K562 (cell line): ENCODE data around the gene CTNS. TPM values are rescaled to one million over a fixed set of nuclear protein-coding genes. Genes with fewer than 3 reads are reported as not detected.
A peak's percentile ranks its signal among the peaks of the same experiment; 100 is the strongest.

ENCODE experiments used
- ATAC-seq: fragments of 200-7000 bp; cut with Tn5 transposase; 3 replicates; pipeline ENCODE4 v1.9.1; 2020; ENCODE audit warnings: moderate library complexity
- BruUV-seq: library from RNA; stranded (reverse); fragments of 400-500 nt; replicated peaks from 2 replicates; lab custom pipeline; 2021; lab: Mats Ljungman, UMichigan
- CTCF ChIA-PET: fragments of 300-600 bp; formaldehyde crosslinking; extraction: SDS; loops from one replicate; lab custom pipeline; 2021; ENCODE audit warnings: low intra/inter-chr PET ratio; lab: Yijun Ruan, JAX
- POLR2A ChIA-PET: fragments of 300-600, 350-650 bp; sonication (Branson Sonifier 250); formaldehyde crosslinking; extraction: SDS; loops from one replicate; lab custom pipeline; 2021; ENCODE audit warnings: antibody characterized with exemption, inconsistent platforms; lab: Yijun Ruan, JAX
- DNase-seq, 4 experiments: peaks; one replicate each; pipeline versions ENCODE4 v3.0.0 to v3.0.0-alpha.2; 2011 to 2018; ENCODE audit warnings: low spot score in 3 of 4, mixed read lengths in 3 of 4; ENCODE audit errors: extremely low read depth in 1 of 4
- FAIRE-seq: peaks from 2 replicates; lab custom pipeline; 2011; peaks lifted over from hg19 to GRCh38; lab: Jason Lieb, UNC
- H2AFZ ChIP-seq: 2 replicates; pipeline ENCODE4 v1.6.0; 2011; ENCODE audit warnings: low read depth, low read length, control low read depth, inconsistent platforms
- H3K27ac ChIP-seq: fragments of 200-600 bp; 3 replicates; pipeline ENCODE4 v1.8.0; 2011; ENCODE audit warnings: low read depth, mild to moderate bottlenecking, control low read depth, inconsistent platforms, low read length, moderate library complexity, mixed read lengths; ENCODE audit errors: extremely low read depth
- H3K27me3 ChIP-seq, 2 experiments: fragments of 300-600 bp in 1 of 2; 2 replicates in 1 of 2; 3 replicates in 1 of 2; pipeline versions ENCODE4 v1.6.0 to v1.8.0; 2011; ENCODE audit warnings: inconsistent platforms in 2 of 2, low read length in 2 of 2, mild to moderate bottlenecking in 1 of 2, mixed read lengths in 1 of 2, moderate library complexity in 1 of 2; ENCODE audit not compliant: control insufficient read depth in 2 of 2, insufficient read depth in 2 of 2
- H3K36me3 ChIP-seq: fragments of 300-600 bp; 3 replicates; pipeline ENCODE4 v1.8.0; 2011; ENCODE audit warnings: mild to moderate bottlenecking, low read length, inconsistent platforms; ENCODE audit not compliant: control insufficient read depth, insufficient read depth
- H3K4me1 ChIP-seq, 2 experiments: fragments of 200-600 bp in 1 of 2; replicated peaks in 1 of 2; 2 replicates in 1 of 2; 3 replicates in 1 of 2; pipeline versions ENCODE4 v1.5.1 to v1.8.0; 2011; ENCODE audit warnings: inconsistent platforms in 2 of 2, low read length in 2 of 2, mild to moderate bottlenecking in 1 of 2, mixed read lengths in 1 of 2, moderate library complexity in 1 of 2; ENCODE audit not compliant: control insufficient read depth in 2 of 2, insufficient read depth in 2 of 2
- H3K4me2 ChIP-seq: 2 replicates; pipeline ENCODE4 v1.6.1; 2011; ENCODE audit warnings: low read length, control low read depth, inconsistent platforms, mixed read lengths; ENCODE audit not compliant: insufficient read depth
- H3K4me3 ChIP-seq: fragments of 200-600 bp; sonication (generic), shearing (Covaris generic); 2 replicates; pipeline ENCODE4 v1.5.1; 2016; ENCODE audit warnings: control low read depth, inconsistent platforms
- H3K79me2 ChIP-seq: fragments of 200-600 bp; 3 replicates; pipeline ENCODE4 v1.8.0; 2011; ENCODE audit warnings: low read length, inconsistent platforms; ENCODE audit not compliant: control insufficient read depth, insufficient read depth
- H3K9ac ChIP-seq, 2 experiments: 2 replicates each; pipeline versions ENCODE4 v1.6.0 to v1.6.1; 2011; ENCODE audit warnings: low read depth in 2 of 2, low read length in 2 of 2, control low read depth in 1 of 2, inconsistent platforms in 1 of 2, mild to moderate bottlenecking in 1 of 2, mixed read lengths in 1 of 2; ENCODE audit not compliant: insufficient read depth in 1 of 2
- H3K9me1 ChIP-seq: one replicate; pipeline ENCODE4 v1.6.0; 2011; ENCODE audit warnings: inconsistent platforms, mild to moderate bottlenecking, low read length, moderate library complexity; ENCODE audit not compliant: control insufficient read depth, insufficient read depth
- H3K9me3 ChIP-seq: replicated peaks from 2 replicates; pipeline ENCODE4 v1.5.1; 2011; ENCODE audit warnings: low read depth, low read length, inconsistent platforms; ENCODE audit not compliant: control insufficient read depth, insufficient read depth
- H4K20me1 ChIP-seq: replicated peaks from 2 replicates; pipeline ENCODE4 v1.6.1; 2011; ENCODE audit warnings: low read length, inconsistent platforms, mixed read lengths; ENCODE audit not compliant: control insufficient read depth, insufficient read depth
- ELF4 ChIP-seq: fragments of 450-650 bp; formaldehyde crosslinking; IDR thresholded peaks from 2 replicates; pipeline ENCODE4 v1.4.0; 2022; ENCODE audit warnings: missing genetic modification characterization
- KHSRP ChIP-seq: fragments of 450-650 bp; IDR thresholded peaks from 2 replicates; pipeline ENCODE4 v1.6.1; 2017
- NONO ChIP-seq, 2 experiments: fragments of 200-400 bp in 1 of 2; fragments of 450-650 bp in 1 of 2; formaldehyde crosslinking in 1 of 2; IDR thresholded peaks; 2 replicates each; pipeline ENCODE4 v1.6.1; 2017; ENCODE audit warnings: low read depth in 2 of 2, mild to moderate bottlenecking in 2 of 2, moderate library complexity in 2 of 2, low read length in 1 of 2
- SRSF9 ChIP-seq: fragments of 200-400 bp; formaldehyde crosslinking; IDR thresholded peaks from 2 replicates; pipeline ENCODE4 v1.6.1; 2017; ENCODE audit warnings: low read depth, low read length, borderline replicate concordance
- STAG1 ChIP-seq: sonication (generic); formaldehyde crosslinking; IDR thresholded peaks from 2 replicates; pipeline ENCODE4 v1.5.0; 2020; ENCODE audit warnings: missing genetic modification reagents, borderline replicate concordance
- ZBTB7A ChIP-seq: IDR thresholded peaks from 2 replicates; pipeline ENCODE4 v1.6.1; 2011; ENCODE audit warnings: low read depth, mild to moderate bottlenecking, low read length, moderate library complexity, borderline replicate concordance; ENCODE audit not compliant: control insufficient read depth
- ZNF584 ChIP-seq: fragments of 200-800 bp; sonication (Bioruptor generic); IDR thresholded peaks from 2 replicates; pipeline ENCODE4 v1.6.1; 2016; ENCODE audit warnings: low read depth, mild to moderate bottlenecking, missing genetic modification characterization, missing compliant biosample characterization
- WGBS: fragments of 100-300 bp; shearing (Covaris generic); methylation state at CpG from one replicate; pipeline ENCODE4 v1.1.6; 2016; ENCODE audit warnings: low coverage, mixed read lengths; ENCODE audit not compliant: insufficient coverage; ENCODE audit errors: missing lambda C conversion rate; 5-methylcytosine and 5-hydroxymethylcytosine counted together
- in situ Hi-C: fragments of 300-500 bp; cut with MboI; formaldehyde crosslinking; loops from 4 replicates; pipeline ENCODE4 v1.15.0; 2018; ENCODE audit warnings: inconsistent platforms, mixed read lengths
- intact Hi-C: fragments of 100-400 bp; cut with micrococcal nuclease; formaldehyde crosslinking; loops from 2 replicates; pipeline ENCODE4 v1.14.2; 2022
- polyA plus RNA-seq, 8 experiments: library from polyadenylated mRNA; depleted of rRNA in 4 of 8; stranded (reverse) in 5 of 8; unstranded in 3 of 8; fragments of >200 nt; fragmentation: Nextera tagmentation in 2 of 8; fragmentation: Illumina TruSeq in 1 of 8; extraction: Ambion mirVana in 2 of 8; extraction: Trizol in 1 of 8; gene quantifications; 2 replicates each; pipeline versions ENCODE4 v1.2.1 to v1.2.3, GENCODE V29; 2011 to 2014; ENCODE audit warnings: inconsistent platforms in 1 of 8, missing spikeins in 1 of 8
- total RNA-seq, 7 experiments: library from RNA; depleted of rRNA in 6 of 7; stranded (reverse); fragments of >200 nt in 6 of 7; fragmentation: Illumina TruSeq in 2 of 7; extraction: Trizol in 2 of 7; gene quantifications; 2 replicates each; pipeline versions ENCODE4 v1.2.1 to v1.2.3, GENCODE V29; 2011 to 2021; ENCODE audit warnings: low replicate concordance in 1 of 7
- TF ChIP-seq, protein P1 (sequence below): fragments of 200-800 bp; sonication (Bioruptor generic); IDR thresholded peaks from 2 replicates; pipeline ENCODE4 v1.6.1; 2016; ENCODE audit warnings: missing genetic modification characterization, missing compliant biosample characterization
- TF ChIP-seq, protein P2 (sequence below): sonication (generic); formaldehyde crosslinking; IDR thresholded peaks from 2 replicates; pipeline ENCODE4 v1.9.0; 2022; ENCODE audit warnings: mild to moderate bottlenecking, missing genetic modification reagents
- TF ChIP-seq, protein P3 (sequence below): fragments of 250-450 bp; sonication (Bioruptor Pico); IDR thresholded peaks from 2 replicates; pipeline ENCODE4 v1.5.1; 2021; ENCODE audit warnings: mild to moderate bottlenecking

CTNS gene
- total and polyA plus RNA-seq, 9 of the 15 experiments (the other 6 are each of a cell fraction or from before 2014, with no cell fraction given) = 0.66 to 8.4 (median 4.9) TPM

DNA sequence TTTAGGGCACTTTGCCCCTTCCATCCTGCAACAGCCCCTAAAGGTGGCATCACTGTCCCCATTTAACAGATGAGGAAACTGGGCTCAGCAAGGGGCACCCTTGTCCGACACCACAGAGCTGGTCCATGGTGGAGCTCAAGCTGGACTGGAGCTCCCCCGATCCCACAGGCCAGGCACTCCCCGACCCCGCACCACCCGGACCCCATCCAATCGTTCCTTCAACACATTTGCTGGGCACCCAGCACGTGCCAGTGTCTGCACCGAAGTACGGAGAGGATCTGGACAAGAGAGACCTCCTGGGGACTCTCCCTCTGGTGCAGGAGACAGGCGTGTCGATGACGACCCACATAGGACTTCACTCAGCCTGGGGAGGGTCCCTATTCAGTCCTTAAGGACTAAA, 45.5 kb downstream of the CTNS start (continued):
- TF ChIP-seq, protein P1, sequence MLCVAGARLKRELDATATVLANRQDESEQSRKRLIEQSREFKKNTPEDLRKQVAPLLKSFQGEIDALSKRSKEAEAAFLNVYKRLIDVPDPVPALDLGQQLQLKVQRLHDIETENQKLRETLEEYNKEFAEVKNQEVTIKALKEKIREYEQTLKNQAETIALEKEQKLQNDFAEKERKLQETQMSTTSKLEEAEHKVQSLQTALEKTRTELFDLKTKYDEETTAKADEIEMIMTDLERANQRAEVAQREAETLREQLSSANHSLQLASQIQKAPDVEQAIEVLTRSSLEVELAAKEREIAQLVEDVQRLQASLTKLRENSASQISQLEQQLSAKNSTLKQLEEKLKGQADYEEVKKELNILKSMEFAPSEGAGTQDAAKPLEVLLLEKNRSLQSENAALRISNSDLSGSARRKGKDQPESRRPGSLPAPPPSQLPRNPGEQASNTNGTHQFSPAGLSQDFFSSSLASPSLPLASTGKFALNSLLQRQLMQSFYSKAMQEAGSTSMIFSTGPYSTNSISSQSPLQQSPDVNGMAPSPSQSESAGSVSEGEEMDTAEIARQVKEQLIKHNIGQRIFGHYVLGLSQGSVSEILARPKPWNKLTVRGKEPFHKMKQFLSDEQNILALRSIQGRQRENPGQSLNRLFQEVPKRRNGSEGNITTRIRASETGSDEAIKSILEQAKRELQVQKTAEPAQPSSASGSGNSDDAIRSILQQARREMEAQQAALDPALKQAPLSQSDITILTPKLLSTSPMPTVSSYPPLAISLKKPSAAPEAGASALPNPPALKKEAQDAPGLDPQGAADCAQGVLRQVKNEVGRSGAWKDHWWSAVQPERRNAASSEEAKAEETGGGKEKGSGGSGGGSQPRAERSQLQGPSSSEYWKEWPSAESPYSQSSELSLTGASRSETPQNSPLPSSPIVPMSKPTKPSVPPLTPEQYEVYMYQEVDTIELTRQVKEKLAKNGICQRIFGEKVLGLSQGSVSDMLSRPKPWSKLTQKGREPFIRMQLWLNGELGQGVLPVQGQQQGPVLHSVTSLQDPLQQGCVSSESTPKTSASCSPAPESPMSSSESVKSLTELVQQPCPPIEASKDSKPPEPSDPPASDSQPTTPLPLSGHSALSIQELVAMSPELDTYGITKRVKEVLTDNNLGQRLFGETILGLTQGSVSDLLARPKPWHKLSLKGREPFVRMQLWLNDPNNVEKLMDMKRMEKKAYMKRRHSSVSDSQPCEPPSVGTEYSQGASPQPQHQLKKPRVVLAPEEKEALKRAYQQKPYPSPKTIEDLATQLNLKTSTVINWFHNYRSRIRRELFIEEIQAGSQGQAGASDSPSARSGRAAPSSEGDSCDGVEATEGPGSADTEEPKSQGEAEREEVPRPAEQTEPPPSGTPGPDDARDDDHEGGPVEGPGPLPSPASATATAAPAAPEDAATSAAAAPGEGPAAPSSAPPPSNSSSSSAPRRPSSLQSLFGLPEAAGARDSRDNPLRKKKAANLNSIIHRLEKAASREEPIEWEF (CRISPR knock-in tag) = no peak
- TF ChIP-seq SRSF9 (no peak), KHSRP (no peak), ZNF584 (CRISPR knock-in tag) (no peak)

DNA sequence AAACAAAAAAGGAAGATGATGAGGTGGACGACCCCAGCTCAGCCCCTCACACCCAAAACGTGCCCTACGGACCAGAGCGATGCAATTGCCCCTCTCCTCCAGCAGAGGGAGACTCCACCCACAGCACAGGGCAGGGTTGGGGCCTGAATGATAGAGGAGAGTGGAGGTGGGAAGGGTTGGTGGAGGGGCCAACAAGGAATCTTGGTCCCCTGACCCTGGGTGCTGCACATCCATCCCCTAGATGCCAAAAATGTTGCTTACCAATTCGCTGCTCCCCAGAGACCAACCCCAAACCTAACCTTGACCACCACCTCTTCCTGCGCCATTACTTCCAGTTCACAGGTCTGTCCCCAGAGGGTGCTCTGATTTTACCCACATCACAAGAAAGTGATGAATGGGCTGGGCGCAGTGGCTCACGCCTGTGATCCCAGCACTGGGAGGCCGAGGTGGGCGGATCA, 46.5 kb downstream of the CTNS start:
- Histone ChIP-seq H3K9ac (no peak overlapping the region), H3K27me3 (peaks cover 0 to 17% of the 10 kb centered on the region in 2 experiments; a peak in 2 of 5 replicates), H2AFZ (no peak overlapping the region), H3K36me3 (no peaks in the 10 kb centered on the region), H3K9me1 (no peaks in the 10 kb centered on the region), H3K4me2 (no peak overlapping the region), H3K27ac (no peak overlapping the region), H3K4me1 (peaks cover 0 to 21% of the 10 kb centered on the region in 2 experiments; a peak in 2 of 5 replicates), H4K20me1 (no peaks in the 10 kb centered on the region), H3K79me2 (no peaks in the 10 kb centered on the region), H3K4me3 (no peak overlapping the region), H3K9me3 (no peaks in the 10 kb centered on the region)
- 3% methylated on average over 10 of the region's 10 CpGs for WGBS
- ChIA-PET POLR2A (no interaction called here), CTCF (interaction anchor here (1.1 kb wide), 1 partner anchor 145 kb away, joined by 3 read pairs; no protein-coding TSS in a partner anchor)
- DNase-seq (peak; percentile 52 to 74 (median 65)), ATAC-seq (peak; percentile 90), FAIRE-seq (peak; percentile 77)
- in situ Hi-C loops (loop anchor here (5.0 kb wide), 1 partner anchor 49 kb away; no protein-coding TSS in a partner anchor), intact Hi-C loops (loop anchor here (2.0 to 10.0 kb wide), 3 partner anchors 50 to 638 kb away; no protein-coding TSS in a partner anchor)
- no TSS peak for BruUV-seq
- TF ChIP-seq STAG1 (peak; percentile 50; the same call in 1 of the 2 replicates), ZBTB7A (peak; percentile 66), NONO (IDR thresholded peaks at IDR 0.05; ENCODE audit: low read depth in 2 of 2, low read length in 1 of 2) (no peak), ELF4 (CRISPR knock-in tag) (0 out of 2 replicates have a peak, but pooled peaks have one; percentile 34)
- TF ChIP-seq, protein P2, sequence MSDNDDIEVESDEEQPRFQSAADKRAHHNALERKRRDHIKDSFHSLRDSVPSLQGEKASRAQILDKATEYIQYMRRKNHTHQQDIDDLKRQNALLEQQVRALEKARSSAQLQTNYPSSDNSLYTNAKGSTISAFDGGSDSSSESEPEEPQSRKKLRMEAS (CRISPR knock-in tag) = no peak
- TF ChIP-seq, protein P3, sequence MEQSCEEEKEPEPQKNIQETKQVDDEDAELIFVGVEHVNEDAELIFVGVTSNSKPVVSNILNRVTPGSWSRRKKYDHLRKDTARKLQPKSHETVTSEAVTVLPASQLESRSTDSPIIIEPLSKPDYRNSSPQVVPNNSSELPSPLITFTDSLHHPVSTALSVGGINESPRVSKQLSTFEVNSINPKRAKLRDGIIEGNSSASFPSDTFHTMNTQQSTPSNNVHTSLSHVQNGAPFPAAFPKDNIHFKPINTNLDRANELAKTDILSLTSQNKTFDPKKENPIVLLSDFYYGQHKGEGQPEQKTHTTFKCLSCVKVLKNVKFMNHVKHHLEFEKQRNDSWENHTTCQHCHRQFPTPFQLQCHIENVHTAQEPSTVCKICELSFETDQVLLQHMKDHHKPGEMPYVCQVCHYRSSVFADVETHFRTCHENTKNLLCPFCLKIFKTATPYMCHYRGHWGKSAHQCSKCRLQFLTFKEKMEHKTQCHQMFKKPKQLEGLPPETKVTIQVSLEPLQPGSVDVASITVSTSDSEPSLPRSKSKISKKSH = no peak
